ENCODE data around the gene IFNE.
A peak's percentile ranks its signal among the peaks of the same experiment; 100 is the strongest.

IFNE gene

DNA sequence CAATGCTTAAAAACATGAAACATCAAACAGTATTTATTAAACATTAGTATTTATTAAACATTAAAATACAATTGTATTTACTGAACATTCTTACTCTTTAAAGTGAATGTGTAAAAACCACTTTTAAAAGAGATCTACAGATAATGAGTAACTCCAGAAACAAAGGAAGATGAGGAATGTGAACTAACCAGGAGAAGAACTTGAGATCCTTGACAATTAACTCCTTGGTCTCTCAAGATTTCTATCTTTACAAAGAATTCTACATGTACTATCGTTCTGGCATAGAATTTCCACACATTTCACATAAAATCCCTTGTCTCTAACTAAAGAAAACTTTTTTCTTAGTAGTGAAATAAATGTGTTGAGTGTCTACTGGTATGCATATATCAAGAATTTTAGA is 28.7 kb upstream of the IFNE start:
- ATAC-seq: no peak
- TF ChIP-seq, protein P1, sequence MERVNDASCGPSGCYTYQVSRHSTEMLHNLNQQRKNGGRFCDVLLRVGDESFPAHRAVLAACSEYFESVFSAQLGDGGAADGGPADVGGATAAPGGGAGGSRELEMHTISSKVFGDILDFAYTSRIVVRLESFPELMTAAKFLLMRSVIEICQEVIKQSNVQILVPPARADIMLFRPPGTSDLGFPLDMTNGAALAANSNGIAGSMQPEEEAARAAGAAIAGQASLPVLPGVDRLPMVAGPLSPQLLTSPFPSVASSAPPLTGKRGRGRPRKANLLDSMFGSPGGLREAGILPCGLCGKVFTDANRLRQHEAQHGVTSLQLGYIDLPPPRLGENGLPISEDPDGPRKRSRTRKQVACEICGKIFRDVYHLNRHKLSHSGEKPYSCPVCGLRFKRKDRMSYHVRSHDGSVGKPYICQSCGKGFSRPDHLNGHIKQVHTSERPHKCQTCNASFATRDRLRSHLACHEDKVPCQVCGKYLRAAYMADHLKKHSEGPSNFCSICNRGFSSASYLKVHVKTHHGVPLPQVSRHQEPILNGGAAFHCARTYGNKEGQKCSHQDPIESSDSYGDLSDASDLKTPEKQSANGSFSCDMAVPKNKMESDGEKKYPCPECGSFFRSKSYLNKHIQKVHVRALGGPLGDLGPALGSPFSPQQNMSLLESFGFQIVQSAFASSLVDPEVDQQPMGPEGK (CRISPR knock-in tag; IDR thresholded peaks at IDR 0.05; ENCODE audit: borderline replicate concordance): no peak
- TF ChIP-seq TOX (CRISPR knock-in tag; IDR thresholded peaks at IDR 0.05; ENCODE audit: borderline replicate concordance): no peak
- no peak for TF ChIP-seq ESRRG (CRISPR knock-in tag; IDR thresholded peaks at IDR 0.05)
- TF ChIP-seq TCF4 (CRISPR knock-in tag; IDR thresholded peaks at IDR 0.05; ENCODE audit: borderline replicate concordance): no peak
- no peak for TF ChIP-seq ZFP30 (CRISPR knock-in tag; IDR thresholded peaks at IDR 0.05)
- TF ChIP-seq PPARA (CRISPR knock-in tag; IDR thresholded peaks at IDR 0.05; ENCODE audit: borderline replicate concordance): no peak
- TF ChIP-seq ZNF565 (CRISPR knock-in tag; conservative IDR thresholded peaks at IDR 0.05; ENCODE audit: low read depth): no peak
- TF ChIP-seq, protein P2, sequence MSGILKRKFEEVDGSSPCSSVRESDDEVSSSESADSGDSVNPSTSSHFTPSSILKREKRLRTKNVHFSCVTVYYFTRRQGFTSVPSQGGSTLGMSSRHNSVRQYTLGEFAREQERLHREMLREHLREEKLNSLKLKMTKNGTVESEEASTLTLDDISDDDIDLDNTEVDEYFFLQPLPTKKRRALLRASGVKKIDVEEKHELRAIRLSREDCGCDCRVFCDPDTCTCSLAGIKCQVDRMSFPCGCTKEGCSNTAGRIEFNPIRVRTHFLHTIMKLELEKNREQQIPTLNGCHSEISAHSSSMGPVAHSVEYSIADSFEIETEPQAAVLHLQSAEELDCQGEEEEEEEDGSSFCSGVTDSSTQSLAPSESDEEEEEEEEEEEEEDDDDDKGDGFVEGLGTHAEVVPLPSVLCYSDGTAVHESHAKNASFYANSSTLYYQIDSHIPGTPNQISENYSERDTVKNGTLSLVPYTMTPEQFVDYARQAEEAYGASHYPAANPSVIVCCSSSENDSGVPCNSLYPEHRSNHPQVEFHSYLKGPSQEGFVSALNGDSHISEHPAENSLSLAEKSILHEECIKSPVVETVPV (CRISPR knock-in tag; IDR thresholded peaks at IDR 0.05): no peak
- TF ChIP-seq, protein P3, sequence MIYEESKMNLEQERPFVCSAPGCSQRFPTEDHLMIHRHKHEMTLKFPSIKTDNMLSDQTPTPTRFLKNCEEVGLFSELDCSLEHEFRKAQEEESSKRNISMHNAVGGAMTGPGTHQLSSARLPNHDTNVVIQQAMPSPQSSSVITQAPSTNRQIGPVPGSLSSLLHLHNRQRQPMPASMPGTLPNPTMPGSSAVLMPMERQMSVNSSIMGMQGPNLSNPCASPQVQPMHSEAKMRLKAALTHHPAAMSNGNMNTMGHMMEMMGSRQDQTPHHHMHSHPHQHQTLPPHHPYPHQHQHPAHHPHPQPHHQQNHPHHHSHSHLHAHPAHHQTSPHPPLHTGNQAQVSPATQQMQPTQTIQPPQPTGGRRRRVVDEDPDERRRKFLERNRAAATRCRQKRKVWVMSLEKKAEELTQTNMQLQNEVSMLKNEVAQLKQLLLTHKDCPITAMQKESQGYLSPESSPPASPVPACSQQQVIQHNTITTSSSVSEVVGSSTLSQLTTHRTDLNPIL (CRISPR knock-in tag; IDR thresholded peaks at IDR 0.05; ENCODE audit: low read depth): no peak
- no peak for TF ChIP-seq CSDC2 (CRISPR knock-in tag; IDR thresholded peaks at IDR 0.05)
- TF ChIP-seq SNAI2 (CRISPR knock-in tag; IDR thresholded peaks at IDR 0.05): no peak
- TF ChIP-seq ZC3H10 (CRISPR knock-in tag; IDR thresholded peaks at IDR 0.05): no peak
- TF ChIP-seq ZNF70 (CRISPR knock-in tag; IDR thresholded peaks at IDR 0.05): no peak
- TF ChIP-seq, protein P4, sequence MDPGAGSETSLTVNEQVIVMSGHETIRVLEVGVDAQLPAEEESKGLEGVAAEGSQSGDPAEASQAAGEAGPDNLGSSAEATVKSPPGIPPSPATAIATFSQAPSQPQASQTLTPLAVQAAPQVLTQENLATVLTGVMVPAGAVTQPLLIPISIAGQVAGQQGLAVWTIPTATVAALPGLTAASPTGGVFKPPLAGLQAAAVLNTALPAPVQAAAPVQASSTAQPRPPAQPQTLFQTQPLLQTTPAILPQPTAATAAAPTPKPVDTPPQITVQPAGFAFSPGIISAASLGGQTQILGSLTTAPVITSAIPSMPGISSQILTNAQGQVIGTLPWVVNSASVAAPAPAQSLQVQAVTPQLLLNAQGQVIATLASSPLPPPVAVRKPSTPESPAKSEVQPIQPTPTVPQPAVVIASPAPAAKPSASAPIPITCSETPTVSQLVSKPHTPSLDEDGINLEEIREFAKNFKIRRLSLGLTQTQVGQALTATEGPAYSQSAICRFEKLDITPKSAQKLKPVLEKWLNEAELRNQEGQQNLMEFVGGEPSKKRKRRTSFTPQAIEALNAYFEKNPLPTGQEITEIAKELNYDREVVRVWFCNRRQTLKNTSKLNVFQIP (CRISPR knock-in tag; IDR thresholded peaks at IDR 0.05; ENCODE audit: borderline replicate concordance, low read depth): no peak
- TF ChIP-seq RARB (CRISPR knock-in tag; IDR thresholded peaks at IDR 0.05): no peak

DNA sequence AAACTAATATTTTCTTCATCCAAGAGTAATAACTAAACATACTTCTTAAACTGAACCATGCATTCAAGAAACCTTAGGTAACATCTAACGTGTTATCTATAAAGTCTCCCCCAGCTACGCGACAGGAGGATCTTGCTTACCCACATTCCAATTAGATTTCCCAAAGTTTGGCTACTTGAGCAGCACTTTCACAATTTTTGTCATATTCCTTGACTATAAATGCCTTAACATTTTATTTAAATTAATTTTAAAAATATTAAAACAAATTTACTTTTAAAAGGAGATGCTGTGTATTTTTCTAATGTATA is 25.3 kb upstream of the IFNE start:
- TF ChIP-seq RARB (CRISPR knock-in tag; IDR thresholded peaks at IDR 0.05) (no peak), CSDC2 (CRISPR knock-in tag; IDR thresholded peaks at IDR 0.05) (no peak), BACH2 (CRISPR knock-in tag; IDR thresholded peaks at IDR 0.05; ENCODE audit: borderline replicate concordance) (no peak), ZFP3 (CRISPR knock-in tag; IDR thresholded peaks at IDR 0.05) (no peak), GLIS3 (CRISPR knock-in tag; IDR thresholded peaks at IDR 0.05) (no peak), SNAI2 (CRISPR knock-in tag; IDR thresholded peaks at IDR 0.05) (no peak), ESRRG (CRISPR knock-in tag; IDR thresholded peaks at IDR 0.05) (no peak)
- TF ChIP-seq, protein P2 (CRISPR knock-in tag; IDR thresholded peaks at IDR 0.05): no peak
- TF ChIP-seq, protein P1 (CRISPR knock-in tag; IDR thresholded peaks at IDR 0.05; ENCODE audit: borderline replicate concordance): no peak
- ATAC-seq: no peak

DNA sequence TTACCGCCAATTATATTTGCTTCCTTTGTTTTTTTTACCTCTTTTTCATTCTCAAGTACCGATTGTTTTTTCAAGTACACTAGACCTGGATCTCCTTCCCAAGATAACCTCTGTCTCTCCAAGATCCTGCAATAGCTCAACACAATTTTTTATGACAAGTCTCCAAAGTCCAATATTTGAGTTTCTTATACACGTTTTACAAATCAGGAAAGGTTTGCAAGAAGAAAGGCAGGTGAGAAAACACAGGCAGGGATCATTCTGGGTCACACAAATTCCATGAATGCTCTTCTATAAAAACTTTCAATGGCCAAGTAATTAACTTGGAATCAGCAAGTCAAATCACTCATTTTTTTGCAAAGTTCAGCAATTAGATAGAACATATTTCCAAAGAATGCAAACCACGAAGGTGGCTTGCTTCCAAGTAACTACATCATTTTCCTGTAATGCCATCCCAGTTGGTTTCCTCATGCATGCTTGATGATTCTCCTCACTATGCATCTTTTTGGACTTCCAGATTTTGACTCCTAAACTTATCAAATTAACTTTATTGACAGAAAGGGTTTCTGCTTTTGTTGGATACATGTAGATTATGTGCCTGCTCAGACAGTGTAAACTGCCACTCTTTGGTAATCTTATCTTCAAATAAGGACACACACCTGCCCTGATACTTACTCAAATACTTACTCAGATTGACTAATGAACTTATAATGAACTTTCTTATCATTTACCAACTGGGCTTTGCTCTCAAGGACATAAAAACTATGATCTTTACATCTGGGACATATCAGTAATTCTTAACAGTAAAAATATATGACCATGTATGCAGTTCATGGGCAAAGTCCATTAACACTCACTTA is 24.7 kb upstream of the IFNE start:
- TF ChIP-seq SNAI2 (CRISPR knock-in tag; IDR thresholded peaks at IDR 0.05) (no peak), ISL1 (CRISPR knock-in tag; IDR thresholded peaks at IDR 0.05) (peak; percentile 76), ARNTL (CRISPR knock-in tag; IDR thresholded peaks at IDR 0.05; ENCODE audit: borderline replicate concordance, low read depth) (no peak), OSR1 (CRISPR knock-in tag; IDR thresholded peaks at IDR 0.05) (no peak), ZNF70 (CRISPR knock-in tag; IDR thresholded peaks at IDR 0.05) (no peak)
- TF ChIP-seq, protein P5, sequence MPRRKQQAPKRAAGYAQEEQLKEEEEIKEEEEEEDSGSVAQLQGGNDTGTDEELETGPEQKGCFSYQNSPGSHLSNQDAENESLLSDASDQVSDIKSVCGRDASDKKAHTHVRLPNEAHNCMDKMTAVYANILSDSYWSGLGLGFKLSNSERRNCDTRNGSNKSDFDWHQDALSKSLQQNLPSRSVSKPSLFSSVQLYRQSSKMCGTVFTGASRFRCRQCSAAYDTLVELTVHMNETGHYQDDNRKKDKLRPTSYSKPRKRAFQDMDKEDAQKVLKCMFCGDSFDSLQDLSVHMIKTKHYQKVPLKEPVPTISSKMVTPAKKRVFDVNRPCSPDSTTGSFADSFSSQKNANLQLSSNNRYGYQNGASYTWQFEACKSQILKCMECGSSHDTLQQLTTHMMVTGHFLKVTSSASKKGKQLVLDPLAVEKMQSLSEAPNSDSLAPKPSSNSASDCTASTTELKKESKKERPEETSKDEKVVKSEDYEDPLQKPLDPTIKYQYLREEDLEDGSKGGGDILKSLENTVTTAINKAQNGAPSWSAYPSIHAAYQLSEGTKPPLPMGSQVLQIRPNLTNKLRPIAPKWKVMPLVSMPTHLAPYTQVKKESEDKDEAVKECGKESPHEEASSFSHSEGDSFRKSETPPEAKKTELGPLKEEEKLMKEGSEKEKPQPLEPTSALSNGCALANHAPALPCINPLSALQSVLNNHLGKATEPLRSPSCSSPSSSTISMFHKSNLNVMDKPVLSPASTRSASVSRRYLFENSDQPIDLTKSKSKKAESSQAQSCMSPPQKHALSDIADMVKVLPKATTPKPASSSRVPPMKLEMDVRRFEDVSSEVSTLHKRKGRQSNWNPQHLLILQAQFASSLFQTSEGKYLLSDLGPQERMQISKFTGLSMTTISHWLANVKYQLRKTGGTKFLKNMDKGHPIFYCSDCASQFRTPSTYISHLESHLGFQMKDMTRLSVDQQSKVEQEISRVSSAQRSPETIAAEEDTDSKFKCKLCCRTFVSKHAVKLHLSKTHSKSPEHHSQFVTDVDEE (CRISPR knock-in tag; IDR thresholded peaks at IDR 0.05): no peak
- no peak for ATAC-seq
